Astrocyte of the hippocampus (primary cell): ENCODE measurements around the gene NPEPL1.
"Not testable (repeated sequence)": the region's sequence is repeated elsewhere in the genome, so short reads cannot be mapped to it uniquely, and the experiment has no call there.

Experiments
- DNase-seq: peaks from one replicate; pipeline ENCODE4 v3.0.0; 2011; ENCODE audit warnings: low read depth, low spot score

NPEPL1 gene

DNA sequence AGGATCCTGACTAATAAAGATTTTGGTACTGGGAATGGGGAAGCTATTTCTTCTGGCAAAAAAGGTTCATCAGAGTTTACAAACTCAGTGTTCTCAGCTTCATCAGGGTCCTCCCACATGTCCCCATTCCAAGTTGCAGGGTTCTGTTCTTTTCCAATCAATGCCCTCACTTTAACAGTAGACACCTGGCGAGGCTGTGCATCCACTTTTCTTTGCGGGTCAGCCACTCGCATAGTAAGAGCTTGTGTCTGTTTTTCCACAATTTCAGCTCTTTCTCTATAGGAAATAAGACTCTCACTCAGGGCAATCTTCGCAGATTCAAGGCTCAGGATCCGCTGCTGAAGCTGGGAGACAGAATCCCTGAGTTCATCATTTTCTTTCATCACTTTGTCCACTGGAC lies 65.0 kb downstream of the NPEPL1 start:
- DNase-seq: not testable (repeated sequence)

DNA sequence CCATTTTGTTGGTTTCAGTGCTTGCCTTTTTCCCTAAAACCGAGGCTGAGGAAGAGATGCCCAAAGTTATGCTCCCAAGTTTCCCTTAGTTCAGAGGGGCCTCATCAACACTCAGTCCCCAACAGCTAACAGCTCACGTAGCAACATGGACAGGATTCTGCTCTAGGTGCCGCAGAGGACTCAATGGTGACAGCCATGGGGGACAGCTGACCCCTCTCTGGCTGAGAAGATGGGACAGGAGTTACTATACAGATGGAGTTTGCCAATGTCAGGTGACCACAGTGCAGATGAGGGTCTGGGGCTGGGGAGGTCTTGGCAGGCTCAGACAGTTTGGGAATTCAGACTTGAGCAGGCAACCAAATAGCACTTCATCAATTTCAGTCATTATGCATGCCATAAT lies 67.3 kb downstream of the NPEPL1 start:
- no peak for DNase-seq

DNA sequence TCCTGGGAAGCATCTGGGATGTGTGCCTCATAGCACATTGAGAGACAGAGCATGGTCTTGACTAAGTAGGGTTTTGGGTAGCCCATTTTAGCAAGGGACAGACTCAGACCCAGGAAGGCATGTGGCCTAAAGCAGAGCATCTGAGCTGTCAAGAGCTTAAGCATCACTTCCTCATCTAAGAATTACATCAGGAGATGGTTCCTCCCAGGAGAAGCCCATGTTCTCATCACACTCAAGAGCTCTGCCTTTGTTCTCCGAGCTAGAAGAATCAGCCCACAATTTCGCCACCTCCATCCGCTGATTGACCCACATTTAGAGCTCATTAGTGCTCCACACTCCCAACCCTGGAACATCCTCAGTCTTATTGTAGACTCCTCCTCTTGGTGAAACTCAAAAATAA lies 68.3 kb downstream of the NPEPL1 start:
- DNase-seq: no peak

DNA sequence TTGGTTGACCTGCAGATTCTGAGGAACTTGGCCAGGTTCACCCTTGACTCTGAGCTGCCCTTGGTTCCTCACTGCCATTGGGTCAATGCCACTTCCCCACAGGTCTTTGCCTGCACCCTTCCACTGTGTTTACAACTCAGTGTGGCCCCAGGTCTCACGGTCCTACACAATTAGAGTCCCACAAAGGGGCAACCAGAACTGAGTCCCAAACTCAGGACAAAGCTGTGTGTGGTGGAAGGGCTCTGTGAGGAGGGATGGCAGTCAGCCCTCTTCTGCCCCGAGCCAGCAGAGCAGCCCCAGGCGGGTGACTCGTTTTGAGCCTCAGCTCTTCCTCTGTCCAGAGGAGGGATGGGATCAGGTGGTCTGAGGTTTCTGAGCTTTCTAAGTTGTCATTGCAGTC lies 69.5 kb downstream of the NPEPL1 start:
- DNase-seq: no peak

DNA sequence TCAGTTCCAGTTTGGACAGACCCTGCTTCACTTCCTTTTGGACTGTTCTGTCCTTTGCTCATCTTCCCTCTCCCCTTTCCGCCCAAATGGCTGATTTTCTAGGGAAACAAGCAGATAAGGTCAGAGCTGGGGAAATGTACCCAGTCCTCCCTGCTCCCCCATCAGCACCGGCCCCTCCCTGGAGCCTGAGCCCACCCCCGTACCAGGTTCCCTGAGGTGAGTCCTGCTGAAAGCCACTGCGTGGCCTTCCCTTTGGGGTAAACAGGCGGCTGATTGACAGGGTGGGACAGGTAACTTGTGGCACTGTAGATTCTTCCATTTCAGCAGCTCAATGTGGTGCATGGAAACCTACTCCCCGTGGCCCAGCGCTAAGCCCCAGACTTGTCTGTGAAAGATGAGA lies 70.5 kb downstream of the NPEPL1 start:
- DNase-seq: no peak
